GM12872 (cell line): ENCODE results near the gene MBD3L1.

Experiments
- CTCF ChIP-seq: IDR thresholded peaks from 3 replicates; pipeline ENCODE4 v1.5.1; 2011; ENCODE audit warnings: low read depth, mild to moderate bottlenecking, low read length, moderate library complexity; ENCODE audit not compliant: insufficient read depth

Gene MBD3L1

DNA sequence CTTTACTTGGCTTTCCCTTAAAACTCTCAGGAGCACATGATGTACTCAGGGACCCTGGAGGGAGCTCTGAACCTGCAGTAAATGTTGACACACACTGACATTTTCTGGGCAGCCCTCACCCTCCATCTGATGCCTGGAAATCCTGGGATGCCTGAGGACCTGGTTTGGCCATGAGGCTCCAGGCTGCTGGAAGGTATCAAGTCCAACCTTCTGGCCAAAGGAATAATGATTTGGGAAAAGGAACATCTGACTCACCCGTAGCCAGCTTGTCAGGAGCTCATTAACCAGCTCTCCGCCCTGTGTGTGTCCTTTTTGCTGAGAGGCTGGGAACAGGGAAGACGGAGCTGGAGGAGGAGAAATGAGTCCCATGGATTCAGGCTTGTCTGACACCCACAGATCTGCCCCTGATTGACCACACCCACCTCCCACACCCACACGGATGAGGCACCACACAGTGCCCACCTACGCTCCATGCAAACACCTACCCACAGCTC is 10.4 kb upstream of the MBD3L1 start:
- no peak for TF ChIP-seq CTCF

- TF ChIP-seq CTCF = no peak
Measured at GRCh38 chr19:8826371-8826770, 5.8 kb upstream of the MBD3L1 start.

- no peak for TF ChIP-seq CTCF
Measured at GRCh38 chr19:8827277-8827676, 4.9 kb upstream of the MBD3L1 start.

DNA sequence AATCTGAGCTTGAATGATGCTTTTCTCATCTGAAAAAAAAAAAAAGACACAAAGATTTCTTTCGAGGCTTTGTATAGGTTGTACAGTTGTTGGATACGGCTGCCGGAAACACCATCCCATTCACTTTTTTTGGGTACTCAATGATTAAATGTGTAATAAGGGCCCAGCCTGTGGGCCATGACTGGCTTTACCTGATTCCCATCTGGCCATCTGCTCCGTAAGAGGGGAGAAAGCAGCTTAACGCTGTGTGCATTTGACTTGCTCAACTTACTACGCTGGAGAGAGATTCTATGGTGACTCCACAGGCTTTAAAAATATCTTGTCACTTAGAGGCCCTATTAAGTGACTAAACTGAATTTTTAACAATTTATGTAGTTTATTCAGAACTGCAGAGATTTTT is 804 bp upstream of the MBD3L1 start:
- no peak for TF ChIP-seq CTCF

DNA sequence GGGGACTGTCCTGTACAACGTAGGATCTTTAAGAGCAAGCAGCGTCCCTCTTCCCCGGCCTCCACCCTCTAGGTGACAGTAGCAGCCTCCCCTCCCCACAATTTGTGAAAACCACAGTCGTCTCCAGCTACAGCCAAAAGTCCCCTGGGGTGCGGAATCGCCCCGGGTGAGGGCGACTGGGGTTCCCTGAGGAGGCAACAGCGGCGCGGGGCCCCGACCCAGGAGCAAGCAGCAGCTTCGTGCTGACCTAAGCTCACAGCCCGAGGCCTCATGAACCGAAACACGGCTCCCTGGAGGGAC is 395 bp upstream of the MBD3L1 start:
- no peak for TF ChIP-seq CTCF

DNA sequence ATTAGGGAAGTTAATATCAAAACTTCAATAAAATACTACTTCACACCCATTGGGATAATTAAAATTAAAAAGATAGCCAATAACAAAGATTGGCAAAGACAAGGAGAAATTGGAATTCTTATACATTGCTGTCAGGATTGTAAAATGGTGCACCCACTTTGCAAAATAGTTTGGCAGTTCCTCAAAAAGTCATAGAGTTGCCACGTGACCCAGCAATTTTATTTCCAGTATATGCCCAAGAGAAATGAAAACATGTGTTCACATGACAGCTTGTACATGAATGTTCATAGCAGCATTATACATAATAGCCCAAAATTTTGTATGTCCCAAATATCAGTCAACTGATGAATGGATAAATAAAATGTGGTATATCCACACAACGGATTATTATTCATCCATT is 3.3 kb downstream of the MBD3L1 start:
- TF ChIP-seq CTCF = no peak

GRCh38 chr19:8835877-8836276 is 3.7 kb downstream of the MBD3L1 start:
- no peak for TF ChIP-seq CTCF

DNA sequence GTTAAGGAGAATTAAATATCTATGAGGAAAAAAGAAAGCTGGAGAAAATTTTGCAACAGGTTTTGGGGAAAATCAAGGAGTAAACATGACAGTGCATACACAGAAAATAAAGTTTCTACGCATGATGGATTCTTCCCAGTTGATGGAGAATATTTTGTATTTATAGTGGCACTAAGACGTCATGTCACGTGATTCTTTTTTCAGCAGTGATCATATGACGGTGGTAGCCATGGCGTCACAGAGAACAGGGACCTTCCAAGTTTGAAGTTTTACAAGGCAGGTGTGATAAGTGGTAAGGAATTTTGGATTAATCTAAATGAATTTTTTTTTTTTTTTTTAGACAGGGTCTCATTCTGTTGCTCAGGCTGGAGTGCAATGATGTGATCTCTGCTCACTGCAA is 8.5 kb downstream of the MBD3L1 start:
- TF ChIP-seq CTCF = no peak
